ENCODE measurements around the gene DOCK4.
"Not testable (repeated sequence)": the region's sequence is repeated elsewhere in the genome, so short reads cannot be mapped to it uniquely, and the experiment has no call there.

DOCK4 gene, protein sequence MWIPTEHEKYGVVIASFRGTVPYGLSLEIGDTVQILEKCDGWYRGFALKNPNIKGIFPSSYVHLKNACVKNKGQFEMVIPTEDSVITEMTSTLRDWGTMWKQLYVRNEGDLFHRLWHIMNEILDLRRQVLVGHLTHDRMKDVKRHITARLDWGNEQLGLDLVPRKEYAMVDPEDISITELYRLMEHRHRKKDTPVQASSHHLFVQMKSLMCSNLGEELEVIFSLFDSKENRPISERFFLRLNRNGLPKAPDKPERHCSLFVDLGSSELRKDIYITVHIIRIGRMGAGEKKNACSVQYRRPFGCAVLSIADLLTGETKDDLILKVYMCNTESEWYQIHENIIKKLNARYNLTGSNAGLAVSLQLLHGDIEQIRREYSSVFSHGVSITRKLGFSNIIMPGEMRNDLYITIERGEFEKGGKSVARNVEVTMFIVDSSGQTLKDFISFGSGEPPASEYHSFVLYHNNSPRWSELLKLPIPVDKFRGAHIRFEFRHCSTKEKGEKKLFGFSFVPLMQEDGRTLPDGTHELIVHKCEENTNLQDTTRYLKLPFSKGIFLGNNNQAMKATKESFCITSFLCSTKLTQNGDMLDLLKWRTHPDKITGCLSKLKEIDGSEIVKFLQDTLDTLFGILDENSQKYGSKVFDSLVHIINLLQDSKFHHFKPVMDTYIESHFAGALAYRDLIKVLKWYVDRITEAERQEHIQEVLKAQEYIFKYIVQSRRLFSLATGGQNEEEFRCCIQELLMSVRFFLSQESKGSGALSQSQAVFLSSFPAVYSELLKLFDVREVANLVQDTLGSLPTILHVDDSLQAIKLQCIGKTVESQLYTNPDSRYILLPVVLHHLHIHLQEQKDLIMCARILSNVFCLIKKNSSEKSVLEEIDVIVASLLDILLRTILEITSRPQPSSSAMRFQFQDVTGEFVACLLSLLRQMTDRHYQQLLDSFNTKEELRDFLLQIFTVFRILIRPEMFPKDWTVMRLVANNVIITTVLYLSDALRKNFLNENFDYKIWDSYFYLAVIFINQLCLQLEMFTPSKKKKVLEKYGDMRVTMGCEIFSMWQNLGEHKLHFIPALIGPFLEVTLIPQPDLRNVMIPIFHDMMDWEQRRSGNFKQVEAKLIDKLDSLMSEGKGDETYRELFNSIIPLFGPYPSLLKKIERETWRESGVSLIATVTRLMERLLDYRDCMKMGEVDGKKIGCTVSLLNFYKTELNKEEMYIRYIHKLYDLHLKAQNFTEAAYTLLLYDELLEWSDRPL (N-terminal part only)

DNA sequence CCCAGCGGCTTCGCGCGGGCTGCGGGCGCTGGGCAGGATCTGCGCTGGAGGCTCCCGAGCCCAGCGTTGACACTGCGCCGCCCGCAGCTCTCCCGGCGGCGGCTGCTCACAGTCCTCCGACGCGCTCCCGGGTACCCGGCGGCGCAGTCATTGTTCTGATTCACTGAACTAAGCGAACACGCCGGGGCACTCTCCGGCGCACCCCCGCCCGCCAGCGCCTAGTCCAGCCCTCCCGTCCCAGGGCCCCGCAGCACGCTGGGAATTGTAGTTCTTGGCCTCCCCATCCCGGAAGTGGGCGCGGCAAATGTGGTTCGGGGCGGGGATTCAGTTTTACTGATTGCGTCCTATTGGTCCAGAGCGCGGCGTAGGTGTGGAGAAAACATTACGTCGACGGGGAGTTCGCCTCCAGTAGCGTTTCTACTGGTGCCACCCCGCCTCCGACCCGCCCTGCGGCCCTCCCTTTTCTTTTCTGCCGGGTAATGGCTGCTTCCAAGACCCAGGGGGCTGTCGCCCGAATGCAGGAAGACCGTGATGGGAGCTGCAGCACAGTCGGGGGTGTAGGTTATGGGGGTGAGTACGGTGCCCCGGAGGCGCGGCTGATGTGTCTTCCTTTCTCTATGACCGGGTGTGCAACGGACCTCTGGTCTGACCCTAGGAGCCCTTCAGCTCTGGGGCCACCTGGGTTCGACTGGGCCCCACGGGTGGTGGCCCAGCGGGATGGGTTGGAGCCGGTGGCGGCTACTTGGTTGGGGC lies at the start of gene DOCK4, which contains the start of gene ZNF277:
DOCK4 (minus strand) TSS at position 162 of the 753 bp plus-strand sequence. CDS start 261 bp downstream, outside the sequence.
ZNF277 (plus strand) TSS at position 458 of the 753 bp plus-strand sequence; CDS start at position 480, 22 bp downstream.
- Histone ChIP-seq H3K27ac (ENCODE audit: low read depth in 2 of 2, low read length in 2 of 2) (peak within 1 kb of the TSS; percentile 65 to 78), H3K36me3 (ENCODE audit: control insufficient read depth in 2 of 2, insufficient read depth in 2 of 2, low read length in 2 of 2) (no peaks in the 10 kb centered on the region), H3K4me3 (ENCODE audit: low read length in 2 of 2) (peak within 1 kb of the TSS; percentile 85 to 96), H3K4me1 (ENCODE audit: control insufficient read depth in 2 of 2, insufficient read depth in 2 of 2, low read length in 2 of 2) (peaks cover 0 to 16% of the 10 kb centered on the region in 2 donors), H3K27me3 (ENCODE audit: control insufficient read depth in 2 of 2, insufficient read depth in 2 of 2, low read length in 2 of 2) (peaks cover 0 to 5% of the 10 kb centered on the region in 2 donors), H3K9me3 (ENCODE audit: control insufficient read depth in 2 of 2, low read length in 2 of 2) (no peaks in the 10 kb centered on the region), H3K9ac (ENCODE audit: low read depth in 1 of 2, low read length in 2 of 2) (peak within 1 kb of the TSS; percentile 89 to 94)

DNA sequence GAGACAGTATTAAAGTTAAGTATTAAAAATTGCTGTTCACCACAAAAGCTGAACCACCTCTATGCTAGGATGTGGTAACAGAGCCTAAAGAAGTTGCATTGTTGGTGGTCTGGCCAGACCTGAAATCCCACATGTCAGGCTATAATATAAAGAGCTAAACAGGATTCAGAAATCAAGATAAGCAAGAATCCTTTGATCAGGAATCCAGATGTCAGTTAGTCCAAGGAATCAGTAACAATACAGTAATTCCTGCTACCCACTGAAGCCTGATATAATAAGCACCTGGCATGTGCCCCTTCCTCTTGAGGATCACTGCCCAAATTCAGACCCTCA lies 49.2 kb upstream of the DOCK4 start:
- Histone ChIP-seq H3K36me3 (ENCODE audit: control insufficient read depth in 2 of 2, insufficient read depth in 2 of 2, low read length in 2 of 2) (no peaks in the 10 kb centered on the region), H3K27ac (ENCODE audit: low read depth in 2 of 2, low read length in 2 of 2) (no peak overlapping the region), H3K9me3 (ENCODE audit: control insufficient read depth in 2 of 2, low read length in 2 of 2) (no peaks in the 10 kb centered on the region), H3K4me3 (ENCODE audit: low read length in 2 of 2) (no peak overlapping the region), H3K27me3 (ENCODE audit: control insufficient read depth in 2 of 2, insufficient read depth in 2 of 2, low read length in 2 of 2) (no peaks in the 10 kb centered on the region), H3K9ac (ENCODE audit: low read depth in 1 of 2, low read length in 2 of 2) (no peak overlapping the region), H3K4me1 (ENCODE audit: control insufficient read depth in 2 of 2, insufficient read depth in 2 of 2, low read length in 2 of 2) (peaks cover 0 to 6% of the 10 kb centered on the region in 2 donors)

DNA sequence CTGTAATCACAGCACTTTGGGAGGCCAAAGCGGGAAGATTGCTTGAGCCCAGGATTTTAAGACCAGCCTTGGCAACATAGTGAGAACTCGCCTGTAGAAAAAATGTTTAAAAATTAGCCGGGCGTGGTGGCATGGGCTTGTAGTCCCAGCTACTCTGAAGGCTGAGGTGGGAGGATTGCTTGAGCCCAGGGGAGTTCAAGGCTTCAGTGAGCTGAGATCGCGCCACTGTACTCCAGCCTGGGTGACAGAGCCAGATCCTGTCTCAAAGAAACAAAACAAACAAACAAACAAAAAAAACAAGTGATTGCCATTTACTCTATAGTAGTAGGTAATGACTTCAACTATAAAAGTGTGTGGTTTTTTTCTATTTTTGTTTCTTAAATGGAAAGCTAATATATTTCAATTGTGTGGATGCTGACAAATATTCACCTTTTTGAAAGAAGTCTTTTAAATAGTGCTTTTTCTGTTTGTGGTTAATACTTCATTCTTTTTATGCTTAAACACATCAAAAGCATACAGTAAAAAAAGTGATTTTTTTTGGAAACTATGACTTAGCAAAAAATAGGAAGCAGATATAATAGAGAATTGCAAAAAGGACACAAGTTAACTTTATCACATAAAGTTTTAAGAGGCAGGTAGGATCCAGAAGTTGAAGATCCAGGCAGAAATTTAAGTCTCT lies 48.6 kb upstream of the DOCK4 start:
- H3K4me3 ChIP-seq (ENCODE audit: low read length in 2 of 2) = no peak overlapping the region
- H3K9ac ChIP-seq (ENCODE audit: low read depth in 1 of 2, low read length in 2 of 2) = no peak overlapping the region
- H3K4me1 ChIP-seq (ENCODE audit: control insufficient read depth in 2 of 2, insufficient read depth in 2 of 2, low read length in 2 of 2) = peaks cover 0 to 6% of the 10 kb centered on the region in 2 donors
- H3K36me3 ChIP-seq (ENCODE audit: control insufficient read depth in 2 of 2, insufficient read depth in 2 of 2, low read length in 2 of 2) = no peaks in the 10 kb centered on the region
- H3K9me3 ChIP-seq (ENCODE audit: control insufficient read depth in 2 of 2, low read length in 2 of 2) = no peaks in the 10 kb centered on the region
- H3K27ac ChIP-seq (ENCODE audit: low read depth in 2 of 2, low read length in 2 of 2) = no peak overlapping the region
- H3K27me3 ChIP-seq (ENCODE audit: control insufficient read depth in 2 of 2, insufficient read depth in 2 of 2, low read length in 2 of 2) = no peaks in the 10 kb centered on the region

DNA sequence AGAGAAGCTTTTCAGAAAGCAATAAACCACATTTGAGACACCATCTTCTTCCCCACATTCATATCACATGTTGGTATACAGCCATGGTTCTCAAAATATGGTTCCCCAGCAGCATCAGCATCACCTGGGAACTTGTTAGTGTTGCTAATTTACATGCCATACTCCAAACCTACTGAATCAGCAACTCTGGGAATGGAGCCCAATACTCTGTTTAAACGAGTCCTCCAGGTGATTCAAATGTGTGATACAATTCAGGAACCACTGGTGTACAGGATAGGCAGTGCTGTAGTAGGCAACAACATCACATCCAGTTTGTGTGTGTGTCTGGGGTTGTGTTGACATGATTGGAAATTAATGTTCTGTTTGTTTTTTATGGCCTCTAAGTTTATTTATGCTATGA lies 48.0 kb upstream of the DOCK4 start:
- Histone ChIP-seq H3K9me3 (ENCODE audit: control insufficient read depth in 2 of 2, low read length in 2 of 2) (no peaks in the 10 kb centered on the region), H3K4me1 (ENCODE audit: control insufficient read depth in 2 of 2, insufficient read depth in 2 of 2, low read length in 2 of 2) (peaks cover 0 to 6% of the 10 kb centered on the region in 2 donors), H3K27ac (ENCODE audit: low read depth in 2 of 2, low read length in 2 of 2) (no peak overlapping the region), H3K4me3 (ENCODE audit: low read length in 2 of 2) (no peak overlapping the region), H3K27me3 (ENCODE audit: control insufficient read depth in 2 of 2, insufficient read depth in 2 of 2, low read length in 2 of 2) (no peaks in the 10 kb centered on the region), H3K36me3 (ENCODE audit: control insufficient read depth in 2 of 2, insufficient read depth in 2 of 2, low read length in 2 of 2) (no peaks in the 10 kb centered on the region), H3K9ac (ENCODE audit: low read depth in 1 of 2, low read length in 2 of 2) (no peak overlapping the region)

DNA sequence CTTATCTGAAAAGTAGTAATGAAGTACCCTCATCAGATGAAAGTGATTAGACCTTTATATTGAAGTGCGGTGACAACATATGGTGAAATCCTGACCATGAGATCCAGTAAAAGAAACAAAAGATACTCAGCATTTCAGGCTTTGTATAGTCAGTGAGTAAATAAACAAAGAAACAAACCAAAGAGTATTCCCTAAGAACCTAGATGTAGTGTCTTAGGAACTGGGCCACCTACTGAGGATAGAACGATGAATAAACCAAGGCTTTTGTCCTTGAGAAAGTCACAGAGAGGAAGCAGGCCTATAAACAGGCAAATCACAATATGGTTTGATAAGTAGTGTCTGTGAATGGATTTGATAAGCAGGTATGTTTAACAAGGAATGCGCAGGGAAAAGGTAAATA lies 46.5 kb upstream of the DOCK4 start:
- Histone ChIP-seq H3K9me3 (ENCODE audit: control insufficient read depth in 2 of 2, low read length in 2 of 2) (no peaks in the 10 kb centered on the region), H3K4me1 (ENCODE audit: control insufficient read depth in 2 of 2, insufficient read depth in 2 of 2, low read length in 2 of 2) (peaks cover 0 to 6% of the 10 kb centered on the region in 2 donors), H3K36me3 (ENCODE audit: control insufficient read depth in 2 of 2, insufficient read depth in 2 of 2, low read length in 2 of 2) (no peaks in the 10 kb centered on the region), H3K27ac (ENCODE audit: low read depth in 2 of 2, low read length in 2 of 2) (no peak overlapping the region), H3K9ac (ENCODE audit: low read depth in 1 of 2, low read length in 2 of 2) (no peak overlapping the region), H3K4me3 (ENCODE audit: low read length in 2 of 2) (no peak overlapping the region), H3K27me3 (ENCODE audit: control insufficient read depth in 2 of 2, insufficient read depth in 2 of 2, low read length in 2 of 2) (no peaks in the 10 kb centered on the region)

DNA sequence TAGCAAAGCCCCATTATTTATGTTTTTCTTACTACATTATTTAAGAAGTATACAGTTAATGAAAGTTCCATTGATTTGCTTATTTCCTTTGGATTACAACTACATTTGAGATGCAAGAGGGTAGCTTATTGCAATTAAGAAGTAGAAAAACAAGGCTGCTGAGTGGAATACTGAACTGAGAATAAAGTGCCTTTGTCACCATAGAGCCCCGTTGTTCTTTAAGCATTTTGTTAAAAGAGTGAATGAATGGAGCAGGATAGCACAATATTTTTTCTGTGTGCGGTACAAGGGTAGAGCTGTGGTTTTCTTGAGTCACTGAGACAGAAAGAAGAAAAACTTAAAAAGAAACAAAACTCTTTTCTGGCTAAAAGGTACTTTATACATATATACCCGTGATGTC lies 45.9 kb upstream of the DOCK4 start:
- H3K4me1 ChIP-seq (ENCODE audit: control insufficient read depth in 2 of 2, insufficient read depth in 2 of 2, low read length in 2 of 2) = peaks cover 0 to 4% of the 10 kb centered on the region in 2 donors
- H3K27ac ChIP-seq (ENCODE audit: low read depth in 2 of 2, low read length in 2 of 2) = no peak overlapping the region
- H3K9ac ChIP-seq (ENCODE audit: low read depth in 1 of 2, low read length in 2 of 2) = no peak overlapping the region
- H3K9me3 ChIP-seq (ENCODE audit: control insufficient read depth in 2 of 2, low read length in 2 of 2) = no peaks in the 10 kb centered on the region
- no peak overlapping the region for H3K4me3 ChIP-seq (ENCODE audit: low read length in 2 of 2)
- H3K36me3 ChIP-seq (ENCODE audit: control insufficient read depth in 2 of 2, insufficient read depth in 2 of 2, low read length in 2 of 2) = no peaks in the 10 kb centered on the region
- H3K27me3 ChIP-seq (ENCODE audit: control insufficient read depth in 2 of 2, insufficient read depth in 2 of 2, low read length in 2 of 2) = no peaks in the 10 kb centered on the region

DNA sequence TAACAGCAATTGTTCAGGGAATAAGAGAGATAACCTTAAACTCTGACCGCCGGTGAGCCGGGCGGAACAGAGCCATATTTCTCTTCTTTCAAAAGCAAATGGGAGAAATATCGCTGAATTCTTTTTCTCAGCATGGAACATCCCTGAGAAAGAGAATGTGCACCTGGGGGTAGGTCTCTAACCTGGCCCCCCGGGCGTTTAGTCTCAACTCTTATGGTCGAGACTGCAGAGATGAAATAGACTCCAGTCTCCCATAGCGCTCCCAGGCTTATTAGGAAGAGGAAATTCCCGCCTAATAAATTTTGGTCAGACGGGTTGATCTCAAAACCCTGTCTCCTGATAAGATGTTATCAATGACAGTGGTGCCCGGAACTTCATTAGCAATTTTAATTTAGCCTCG lies 43.8 kb upstream of the DOCK4 start:
- H3K36me3 ChIP-seq (ENCODE audit: control insufficient read depth in 2 of 2, insufficient read depth in 2 of 2, low read length in 2 of 2); H3K27ac ChIP-seq (ENCODE audit: low read depth in 2 of 2, low read length in 2 of 2); H3K27me3 ChIP-seq (ENCODE audit: control insufficient read depth in 2 of 2, insufficient read depth in 2 of 2, low read length in 2 of 2); H3K4me1 ChIP-seq (ENCODE audit: control insufficient read depth in 2 of 2, insufficient read depth in 2 of 2, low read length in 2 of 2); H3K9me3 ChIP-seq (ENCODE audit: control insufficient read depth in 2 of 2, low read length in 2 of 2); H3K4me3 ChIP-seq (ENCODE audit: low read length in 2 of 2); H3K9ac ChIP-seq (ENCODE audit: low read depth in 1 of 2, low read length in 2 of 2): not testable (repeated sequence)

DNA sequence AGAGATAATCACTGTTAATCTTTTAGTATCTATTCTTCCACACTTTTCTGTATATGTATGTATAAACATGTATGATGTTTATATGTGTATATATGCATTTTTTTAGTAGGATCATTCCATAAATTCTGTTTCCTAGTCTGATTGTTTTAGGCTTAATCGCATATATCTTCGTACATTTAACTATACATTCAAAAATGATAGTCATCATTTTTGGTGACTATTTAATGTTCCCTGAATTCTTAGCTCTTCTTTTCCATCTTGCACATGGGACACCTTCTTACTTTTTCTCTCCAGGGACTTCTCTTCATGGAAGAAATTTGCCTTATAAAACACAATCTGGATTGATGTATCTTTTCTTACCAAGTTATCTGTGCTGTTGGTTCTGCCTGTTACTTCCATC lies 42.4 kb upstream of the DOCK4 start:
- H3K36me3 ChIP-seq (ENCODE audit: control insufficient read depth in 2 of 2, insufficient read depth in 2 of 2, low read length in 2 of 2) = no peaks in the 10 kb centered on the region
- no peak overlapping the region for H3K9ac ChIP-seq (ENCODE audit: low read depth in 1 of 2, low read length in 2 of 2)
- no peak overlapping the region for H3K4me3 ChIP-seq (ENCODE audit: low read length in 2 of 2)
- no peaks in the 10 kb centered on the region for H3K4me1 ChIP-seq (ENCODE audit: control insufficient read depth in 2 of 2, insufficient read depth in 2 of 2, low read length in 2 of 2)
- no peaks in the 10 kb centered on the region for H3K27me3 ChIP-seq (ENCODE audit: control insufficient read depth in 2 of 2, insufficient read depth in 2 of 2, low read length in 2 of 2)
- no peaks in the 10 kb centered on the region for H3K9me3 ChIP-seq (ENCODE audit: control insufficient read depth in 2 of 2, low read length in 2 of 2)
- H3K27ac ChIP-seq (ENCODE audit: low read depth in 2 of 2, low read length in 2 of 2) = no peak overlapping the region

All from mucosa of rectum (tissue), 2 donors.